IMR-90 (cell line): ENCODE results near the gene NPSR1. TPM values are rescaled to one million over a fixed set of nuclear protein-coding genes. Genes with fewer than 3 reads are reported as not detected.

ENCODE experiments used
- ATAC-seq: fragments of 200-7000 bp; cut with Tn5 transposase; 2 replicates; pipeline ENCODE4 v1.9.1; 2020; ENCODE audit warnings: low read depth, mild to moderate bottlenecking, moderate library complexity
- BruUV-seq: library from RNA; stranded (reverse); fragments of 400-500 nt; replicated peaks from 2 replicates; lab custom pipeline; 2021; lab: Mats Ljungman, UMichigan
- CTCF ChIA-PET: fragments of 300-600 bp; formaldehyde crosslinking; extraction: SDS; loops from one replicate; lab custom pipeline; 2021; ENCODE audit warnings: antibody characterized with exemption; lab: Yijun Ruan, JAX
- POLR2A ChIA-PET: fragments of 300-600 bp; sonication (Branson Sonifier 250); formaldehyde crosslinking; loops from one replicate; lab custom pipeline; 2022; ENCODE audit warnings: antibody characterized with exemption; ENCODE audit not compliant: unreplicated experiment; lab: Charles Lee
- DNase-seq: peaks from one replicate; pipeline ENCODE4 v3.0.0; 2013
- H2AFZ ChIP-seq: replicated peaks from 2 replicates; pipeline ENCODE3; 2013; ENCODE audit warnings: low read length, mild to moderate bottlenecking; ENCODE audit not compliant: poor library complexity
- H2AK5ac ChIP-seq: 2 replicates; pipeline ENCODE4 v1.6.1; 2013; ENCODE audit warnings: low read depth, low read length, inconsistent platforms
- H2AK9ac ChIP-seq: replicated peaks from 2 replicates; pipeline ENCODE3; 2013; ENCODE audit warnings: mild to moderate bottlenecking, low read depth, low read length, moderate library complexity; ENCODE audit not compliant: poor library complexity
- H2BK120ac ChIP-seq: 2 replicates; pipeline ENCODE4 v1.6.1; 2013; ENCODE audit warnings: low read depth, low read length, inconsistent platforms
- H2BK15ac ChIP-seq: 3 replicates; pipeline ENCODE4 v1.6.1; 2013; ENCODE audit warnings: low read depth, low read length, inconsistent platforms
- H2BK20ac ChIP-seq: 2 replicates; pipeline ENCODE4 v1.6.1; 2013; ENCODE audit warnings: low read depth, mild to moderate bottlenecking, inconsistent platforms, low read length, moderate library complexity
- H2BK5ac ChIP-seq: 2 replicates; pipeline ENCODE4 v1.6.1; 2013; ENCODE audit warnings: mild to moderate bottlenecking, low read depth, low read length, inconsistent platforms; ENCODE audit not compliant: poor library complexity, severe bottlenecking
- H3K14ac ChIP-seq: replicated peaks from 2 replicates; pipeline ENCODE4 v1.6.1; 2013; ENCODE audit warnings: low read depth, low read length, inconsistent platforms
- H3K18ac ChIP-seq: 2 replicates; pipeline ENCODE4 v1.6.1; 2013; ENCODE audit warnings: low read depth, low read length, control low read depth
- H3K23ac ChIP-seq: 2 replicates; pipeline ENCODE4 v1.6.1; 2013; ENCODE audit warnings: low read depth, low read length, inconsistent platforms
- H3K27ac ChIP-seq: 2 replicates; pipeline ENCODE4 v1.5.1; 2013; ENCODE audit warnings: mild to moderate bottlenecking, control low read depth, low read length; ENCODE audit not compliant: insufficient read depth
- H3K27me3 ChIP-seq: 2 replicates; pipeline ENCODE4 v1.6.1; 2013; ENCODE audit warnings: low read length; ENCODE audit not compliant: control insufficient read depth, insufficient read depth
- H3K36me3 ChIP-seq: 2 replicates; pipeline ENCODE4 v1.6.1; 2013; ENCODE audit warnings: low read length, mixed read lengths; ENCODE audit not compliant: control insufficient read depth, insufficient read depth
- H3K4ac ChIP-seq: 2 replicates; pipeline ENCODE4 v1.6.1; 2013; ENCODE audit warnings: low read depth, low read length, inconsistent platforms
- H3K4me1 ChIP-seq: 2 replicates; pipeline ENCODE4 v1.6.1; 2013; ENCODE audit warnings: low read length, mixed read lengths; ENCODE audit not compliant: control insufficient read depth, insufficient read depth
- H3K4me2 ChIP-seq: 2 replicates; pipeline ENCODE4 v1.6.1; 2013; ENCODE audit warnings: low read depth, mild to moderate bottlenecking, control low read depth, low read length, moderate library complexity
- H3K4me3 ChIP-seq: 2 replicates; pipeline ENCODE4 v1.5.1; 2013; ENCODE audit warnings: low read depth, mild to moderate bottlenecking, control low read depth, low read length, moderate library complexity; ENCODE audit not compliant: insufficient read depth
- H3K56ac ChIP-seq: 2 replicates; pipeline ENCODE4 v1.6.1; 2013; ENCODE audit warnings: low read length, inconsistent platforms; ENCODE audit not compliant: insufficient read depth; ENCODE audit errors: extremely low read depth
- H3K79me1 ChIP-seq, 2 experiments: 2 replicates each; pipeline ENCODE4 v1.6.1; 2013; ENCODE audit warnings: low read length in 2 of 2, inconsistent platforms in 1 of 2, low read depth in 1 of 2
- H3K9ac ChIP-seq: 2 replicates; pipeline ENCODE4 v1.6.1; 2013; ENCODE audit warnings: low read depth, low read length, control low read depth
- H3K9me1 ChIP-seq: 2 replicates; pipeline ENCODE4 v1.6.1; 2013; ENCODE audit warnings: low read length, inconsistent platforms; ENCODE audit not compliant: insufficient read depth
- H3K9me3 ChIP-seq: 2 replicates; pipeline ENCODE4 v1.6.1; 2013; ENCODE audit warnings: low read length; ENCODE audit not compliant: control insufficient read depth, insufficient read depth
- H4K20me1 ChIP-seq: 2 replicates; pipeline ENCODE4 v1.6.1; 2013; ENCODE audit warnings: low read length, inconsistent platforms; ENCODE audit not compliant: insufficient read depth
- H4K5ac ChIP-seq: 2 replicates; pipeline ENCODE4 v1.6.1; 2013; ENCODE audit warnings: mild to moderate bottlenecking, low read depth, low read length, control low read depth
- H4K8ac ChIP-seq, 2 experiments: 2 replicates each; pipeline ENCODE4 v1.6.1; 2013; ENCODE audit warnings: low read depth in 2 of 2, low read length in 2 of 2, control low read depth in 1 of 2, inconsistent platforms in 1 of 2
- H4K91ac ChIP-seq: 2 replicates; pipeline ENCODE4 v1.6.1; 2013; ENCODE audit warnings: low read depth, low read length, inconsistent platforms; ENCODE audit not compliant: insufficient read depth
- CTCF ChIP-seq: conservative IDR thresholded peaks from 2 replicates; pipeline ENCODE4 v1.5.1; 2012; ENCODE audit warnings: mild to moderate bottlenecking, low read depth, low read length, improper control_type of control experiment
- MAFK ChIP-seq: IDR thresholded peaks from 2 replicates; pipeline ENCODE4 v1.6.1; 2012; ENCODE audit warnings: low read depth, low read length, improper control_type of control experiment
- MAZ ChIP-seq: IDR thresholded peaks from 2 replicates; pipeline ENCODE4 v1.6.1; 2012; ENCODE audit warnings: low read depth, mild to moderate bottlenecking, low read length, improper control_type of control experiment, moderate library complexity, borderline replicate concordance
- MXI1 ChIP-seq: IDR thresholded peaks from 2 replicates; pipeline ENCODE4 v1.6.1; 2012; ENCODE audit warnings: low read depth, mild to moderate bottlenecking, low read length, moderate library complexity, borderline replicate concordance
- SMC3 ChIP-seq: fragments of 150-350 bp; IDR thresholded peaks from 2 replicates; pipeline ENCODE4 v1.6.1; 2016; ENCODE audit warnings: low read depth, mild to moderate bottlenecking, antibody characterized with exemption, low read length, moderate library complexity
- WGBS, 2 experiments: methylation state at CpG; one replicate each; pipeline versions ENCODE4 v1.1.5 to v1.1.7; 2013; ENCODE audit warnings: missing lambda C conversion rate in 2 of 2; ENCODE audit not compliant: insufficient read length in 1 of 2; ENCODE audit errors: extremely low coverage in 2 of 2; 5-methylcytosine and 5-hydroxymethylcytosine counted together
- dilution Hi-C: fragments of 300-500 bp; cut with HindIII; formaldehyde crosslinking; loops from one replicate; pipeline ENCODE4 v1.14.3; 2018; ENCODE audit warnings: low sequenced_read_pairs; ENCODE audit not compliant: unreplicated experiment
- in situ Hi-C: fragments of 300-500 bp; cut with MboI; formaldehyde crosslinking; loops from 3 replicates; pipeline ENCODE4 v1.14.3; 2019; ENCODE audit warnings: low sequenced_read_pairs, inconsistent platforms, mixed read lengths
- intact Hi-C: fragments of 100-400 bp; cut with micrococcal nuclease; formaldehyde crosslinking; loops from 2 replicates; pipeline ENCODE4 v1.10.0; 2022
- polyA plus RNA-seq, 3 experiments: library from polyadenylated mRNA; depleted of rRNA; stranded (reverse); fragments of >200 nt; gene quantifications; 2 replicates each; pipeline ENCODE4 v1.2.3, GENCODE V29; 2012; ENCODE audit warnings: low replicate concordance in 1 of 3
- total RNA-seq: library from RNA; depleted of rRNA; stranded (reverse); fragments of >200 nt; gene quantifications from 2 replicates; pipeline ENCODE4 v1.2.3, GENCODE V29; 2012

The NPSR1 gene
- total and polyA plus RNA-seq, 2 of the 4 experiments (the other 2 are of a cell fraction): not detected

- Histone ChIP-seq H4K5ac (no peak overlapping the region), H3K56ac (no peak overlapping the region), H3K4ac (no peak overlapping the region), H3K4me1 (no peaks in the 10 kb centered on the region), H2AK5ac (no peak overlapping the region), H2BK5ac (no peak overlapping the region), H4K91ac (no peak overlapping the region), H3K4me3 (no peak overlapping the region), H3K18ac (no peak overlapping the region), H3K9me1 (no peaks in the 10 kb centered on the region), H2BK15ac (no peak overlapping the region), H4K8ac (no peak overlapping the region), H2BK20ac (no peak overlapping the region), H3K79me1 (no peaks in the 10 kb centered on the region), H3K9me3 (no peaks in the 10 kb centered on the region), H2AK9ac (no peak overlapping the region), H3K27me3 (no peaks in the 10 kb centered on the region), H3K14ac (no peak overlapping the region), H3K9ac (no peak overlapping the region), H2BK120ac (no peak overlapping the region), H4K20me1 (no peaks in the 10 kb centered on the region), H2AFZ (no peak overlapping the region), H3K36me3 (no peaks in the 10 kb centered on the region), H3K4me2 (no peak overlapping the region), H3K27ac (no peak overlapping the region), H3K23ac (no peak overlapping the region)
- no peak for ATAC-seq
- in situ Hi-C loops: no loop called here
- ChIA-PET CTCF (no interaction called here), POLR2A (no interaction called here)
- no peak for DNase-seq
- no CpG with 5 or more reads among the region's 5 CpGs for WGBS, 2 experiments
- dilution Hi-C loops: no loop called here
- TF ChIP-seq CTCF (no peak), MAZ (no peak), MXI1 (no peak), MAFK (no peak), SMC3 (no peak)
- BruUV-seq: no TSS peak
- intact Hi-C loops: loop anchor here (5.0 kb wide), 1 partner anchor 281 kb away; the partner anchor contains the start of gene DPY19L1
Measured at GRCh38 chr7:34756691-34757090, 98.7 kb downstream of the NPSR1 start.
